AG04449 (cell line): ENCODE measurements around the gene ZDHHC3.
"Not testable (repeated sequence)": the region's sequence is repeated elsewhere in the genome, so short reads cannot be mapped to it uniquely, and the experiment has no call there.

Experiments used
- CTCF ChIA-PET: fragments of 350-600 bp; formaldehyde crosslinking; extraction: SDS; loops from one replicate; lab custom pipeline; 2021; ENCODE audit warnings: antibody characterized with exemption; lab: Yijun Ruan, JAX
- POLR2A ChIA-PET: fragments of 400-600, 350-600 bp; formaldehyde crosslinking; extraction: SDS; loops from one replicate; lab custom pipeline; 2020; ENCODE audit warnings: antibody characterized with exemption, inconsistent platforms; lab: Yijun Ruan, JAX
- DNase-seq: peaks from one replicate; pipeline ENCODE4 v3.0.0-alpha.2; 2010; ENCODE audit warnings: low read depth, low spot score
- H3K4me3 ChIP-seq: 2 replicates; pipeline ENCODE4 v1.5.1; 2011; ENCODE audit warnings: low read depth, mild to moderate bottlenecking, control low read depth, low read length
- CTCF ChIP-seq: IDR thresholded peaks from one replicate; pipeline ENCODE4 v1.5.1; 2011; ENCODE audit warnings: mild to moderate bottlenecking, moderate library complexity, low read length, control low read depth, inconsistent platforms; ENCODE audit not compliant: insufficient read depth; ENCODE audit errors: missing control alignments

Gene ZDHHC3

DNA sequence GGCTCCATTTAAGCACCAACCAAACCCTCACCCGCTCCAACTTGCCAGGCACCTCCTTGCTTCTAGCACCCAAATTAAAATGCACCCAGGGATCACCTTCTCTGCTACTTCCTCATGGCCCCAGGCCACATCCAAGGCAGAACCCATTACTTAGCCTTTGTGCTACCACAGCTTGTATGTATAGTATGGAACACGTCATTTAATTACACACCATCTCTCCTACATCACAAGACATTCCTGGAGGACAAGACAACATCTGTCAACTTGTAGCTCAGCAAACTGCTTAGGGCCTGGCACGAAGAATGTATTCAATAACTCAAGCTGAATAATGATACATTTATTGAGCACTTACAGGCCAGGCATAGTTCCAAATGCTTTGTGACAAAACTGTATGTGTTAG lies 23.3 kb downstream of the ZDHHC3 start:
- no peak for DNase-seq
- ChIA-PET POLR2A (no interaction called here), CTCF (interaction anchor here (0.6 kb wide), 1 partner anchor 1117 kb away, joined by 4 read pairs; no protein-coding TSS in a partner anchor)
- TF ChIP-seq CTCF, result no peak
- H3K4me3 ChIP-seq, result no peak overlapping the region

- no peak for DNase-seq
- CTCF ChIA-PET, result no interaction called here
- POLR2A ChIA-PET, result no interaction called here
- no peak overlapping the region for H3K4me3 ChIP-seq
- TF ChIP-seq CTCF, result no peak
Measured at GRCh38 chr3:44950275-44950734, 25.7 kb downstream of the ZDHHC3 start.

DNA sequence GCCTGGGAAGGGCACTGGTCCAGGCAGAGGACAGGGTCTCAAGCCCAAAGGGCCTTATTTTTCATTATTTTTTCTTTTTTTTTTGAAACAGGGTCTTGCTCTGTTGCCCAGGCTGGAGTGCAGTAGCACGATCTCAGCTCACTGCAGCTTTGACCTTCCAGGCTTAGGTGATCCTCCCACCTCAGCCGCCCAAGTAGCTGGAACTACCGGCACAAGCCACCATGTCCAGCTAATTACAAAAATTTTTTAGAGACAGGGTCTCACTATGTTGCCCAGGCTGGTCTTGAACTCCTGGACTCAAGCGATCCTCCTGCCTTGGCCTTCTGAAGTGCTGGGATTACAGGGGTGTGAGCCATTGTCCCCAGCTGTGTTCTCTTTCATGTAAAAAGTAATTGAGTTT lies 26.2 kb downstream of the ZDHHC3 start:
- POLR2A ChIA-PET, CTCF ChIA-PET, H3K4me3 ChIP-seq, DNase-seq: not testable (repeated sequence)

DNA sequence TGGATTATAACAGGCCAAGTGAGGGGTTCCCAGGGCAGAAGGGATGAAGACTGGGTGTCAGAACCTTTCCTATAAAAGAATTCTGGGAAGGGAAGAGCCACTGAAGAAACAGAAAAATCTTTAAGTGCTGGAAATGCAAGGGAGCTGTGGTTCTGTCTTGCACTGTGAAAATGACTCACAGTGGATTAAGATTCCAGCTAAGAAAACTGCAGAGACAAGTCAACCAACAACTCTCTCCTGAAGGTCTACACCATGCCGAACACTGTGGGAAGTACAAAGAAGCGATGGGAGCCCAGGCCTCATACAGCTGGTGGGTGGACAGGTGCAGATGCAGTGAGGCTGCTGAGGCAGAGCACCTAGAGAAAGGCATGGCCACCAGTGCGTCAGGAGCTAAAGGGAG lies 27.7 kb downstream of the ZDHHC3 start:
- ChIA-PET CTCF (interaction anchor here (1.4 kb wide), 1 partner anchor 34 kb away, joined by 5 read pairs; no protein-coding TSS in a partner anchor), POLR2A (no interaction called here)
- TF ChIP-seq CTCF, result no peak

GRCh38 chr3:44942202-44942921 lies 33.6 kb downstream of the ZDHHC3 start:
- no peak overlapping the region for H3K4me3 ChIP-seq
- CTCF ChIA-PET, result interaction anchor here (1.3 kb wide), 1 partner anchor 28 kb away, joined by 7 read pairs; no protein-coding TSS in a partner anchor
- DNase-seq, result no peak
- TF ChIP-seq CTCF, result no peak
- POLR2A ChIA-PET, result no interaction called here

More for the DNA sequence above, 27.7 kb downstream of the ZDHHC3 start:
- DNase-seq, result no peak
- H3K4me3 ChIP-seq, result no peak overlapping the region

DNA sequence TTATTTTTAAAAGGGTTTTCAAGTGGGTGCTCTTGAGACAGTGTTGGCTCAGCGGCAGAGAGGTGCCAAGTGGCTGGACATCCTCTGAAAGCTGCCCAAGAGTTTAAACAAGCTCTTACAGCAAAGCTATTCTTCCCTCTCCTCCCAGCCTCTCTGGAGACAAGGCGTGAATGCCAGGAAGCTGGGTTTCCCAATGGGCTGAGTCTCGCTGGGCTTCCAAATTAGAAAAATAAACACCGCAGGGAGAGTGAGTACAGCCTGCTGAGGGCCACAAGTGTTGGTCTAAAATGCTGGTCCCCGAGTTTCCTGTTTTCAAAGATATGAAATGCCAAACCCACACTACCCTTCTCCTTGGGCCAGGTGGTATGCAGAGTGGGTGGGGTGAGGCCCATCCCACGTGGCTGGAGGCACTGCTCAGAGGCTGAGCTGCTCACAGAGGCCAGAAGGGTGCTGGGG lies 36.4 kb downstream of the ZDHHC3 start:
- H3K4me3 ChIP-seq, result no peak overlapping the region
- ChIA-PET POLR2A (no interaction called here), CTCF (interaction anchor here (1.1 kb wide), 1 partner anchor 15 kb away, joined by 3 read pairs; no protein-coding TSS in a partner anchor)
- DNase-seq, result no peak
- TF ChIP-seq CTCF, result no peak
